Measurements from ENCODE around the gene GLYATL3. TPM values are rescaled to one million over a fixed set of nuclear protein-coding genes. Genes with fewer than 3 reads are reported as not detected.

GLYATL3 gene
- total RNA-seq, 4 donors from 2014 or later = not detected

DNA sequence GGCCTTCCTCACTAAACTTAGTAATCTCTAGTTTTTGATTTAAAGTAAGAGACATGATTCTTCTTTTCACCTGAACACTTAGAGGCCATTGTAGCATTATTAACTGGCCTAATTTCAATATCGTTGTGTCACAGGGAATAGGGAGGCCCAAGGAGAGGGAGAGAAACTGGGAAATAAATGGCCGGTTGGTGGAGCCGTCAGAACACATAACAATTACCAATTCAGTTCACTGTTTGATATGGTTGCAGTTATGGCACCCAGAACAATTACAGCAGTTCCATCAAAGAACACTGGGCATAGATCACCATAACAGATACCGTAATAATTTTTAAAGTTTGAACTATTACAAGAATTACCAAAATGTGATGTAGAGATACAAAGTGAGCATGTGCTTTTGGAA, 9.1 kb upstream of the GLYATL3 start:
- Histone ChIP-seq H3K4me1 (no peaks in the 10 kb centered on the region), H3K9me3 (no peaks in the 10 kb centered on the region), H3K27me3 (no peaks in the 10 kb centered on the region), H3K36me3 (peaks cover 0 to 25% (median 5%) of the 10 kb centered on the region in 4 donors), H3K27ac (no peak overlapping the region), H3K4me3 (no peak overlapping the region)
- TF ChIP-seq POLR2A (IDR thresholded peaks at IDR 0.05) (no peak), EP300 (IDR thresholded peaks at IDR 0.05; ENCODE audit: low read depth) (no peak), POLR2AphosphoS5 (IDR thresholded peaks at IDR 0.05) (no peak)
- TF ChIP-seq, protein P1, sequence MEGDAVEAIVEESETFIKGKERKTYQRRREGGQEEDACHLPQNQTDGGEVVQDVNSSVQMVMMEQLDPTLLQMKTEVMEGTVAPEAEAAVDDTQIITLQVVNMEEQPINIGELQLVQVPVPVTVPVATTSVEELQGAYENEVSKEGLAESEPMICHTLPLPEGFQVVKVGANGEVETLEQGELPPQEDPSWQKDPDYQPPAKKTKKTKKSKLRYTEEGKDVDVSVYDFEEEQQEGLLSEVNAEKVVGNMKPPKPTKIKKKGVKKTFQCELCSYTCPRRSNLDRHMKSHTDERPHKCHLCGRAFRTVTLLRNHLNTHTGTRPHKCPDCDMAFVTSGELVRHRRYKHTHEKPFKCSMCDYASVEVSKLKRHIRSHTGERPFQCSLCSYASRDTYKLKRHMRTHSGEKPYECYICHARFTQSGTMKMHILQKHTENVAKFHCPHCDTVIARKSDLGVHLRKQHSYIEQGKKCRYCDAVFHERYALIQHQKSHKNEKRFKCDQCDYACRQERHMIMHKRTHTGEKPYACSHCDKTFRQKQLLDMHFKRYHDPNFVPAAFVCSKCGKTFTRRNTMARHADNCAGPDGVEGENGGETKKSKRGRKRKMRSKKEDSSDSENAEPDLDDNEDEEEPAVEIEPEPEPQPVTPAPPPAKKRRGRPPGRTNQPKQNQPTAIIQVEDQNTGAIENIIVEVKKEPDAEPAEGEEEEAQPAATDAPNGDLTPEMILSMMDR (IDR thresholded peaks at IDR 0.05) = no peak
- intact Hi-C loops (cut with DNase I; ENCODE audit: low total_unique reads) (no loop called here), in situ Hi-C loops (cut with MboI; ENCODE audit: low pct_ligation_motif_present in 1 of 4, low pct_unique_long_range_greater_than_20kb in 1 of 4, low sequenced_read_pairs in 3 of 4) (no loop called here)
- 94 to 100% methylated on average over 4 of the region's 4 CpGs for WGBS, 2 donors (ENCODE audit: low coverage in 1 of 2)
- DNase-seq = no peak

GRCh38 chr6:49497304-49497703, 2.4 kb upstream of the GLYATL3 start:
- no peak overlapping the region for H3K4me3 ChIP-seq
- in situ Hi-C loops (cut with MboI; ENCODE audit: low pct_ligation_motif_present in 1 of 4, low pct_unique_long_range_greater_than_20kb in 1 of 4, low sequenced_read_pairs in 3 of 4) (no loop called here), intact Hi-C loops (cut with DNase I; ENCODE audit: low total_unique reads) (no loop called here)
- TF ChIP-seq, protein P1 (IDR thresholded peaks at IDR 0.05) = no peak
- TF ChIP-seq POLR2A (IDR thresholded peaks at IDR 0.05) (no peak), EP300 (IDR thresholded peaks at IDR 0.05; ENCODE audit: low read depth) (no peak), POLR2AphosphoS5 (IDR thresholded peaks at IDR 0.05) (no peak)
- no peaks in the 10 kb centered on the region for H3K9me3 ChIP-seq
- H3K27me3 ChIP-seq = no peaks in the 10 kb centered on the region
- no peaks in the 10 kb centered on the region for H3K4me1 ChIP-seq
- DNase-seq = no peak
- peaks cover 0 to 6% (median 2%) of the 10 kb centered on the region in 4 donors for H3K36me3 ChIP-seq
- 36 to 50% methylated on average over 2 to 3 of the region's 3 CpGs for WGBS, 2 donors (ENCODE audit: low coverage in 1 of 2)
- H3K27ac ChIP-seq = no peak overlapping the region

DNA sequence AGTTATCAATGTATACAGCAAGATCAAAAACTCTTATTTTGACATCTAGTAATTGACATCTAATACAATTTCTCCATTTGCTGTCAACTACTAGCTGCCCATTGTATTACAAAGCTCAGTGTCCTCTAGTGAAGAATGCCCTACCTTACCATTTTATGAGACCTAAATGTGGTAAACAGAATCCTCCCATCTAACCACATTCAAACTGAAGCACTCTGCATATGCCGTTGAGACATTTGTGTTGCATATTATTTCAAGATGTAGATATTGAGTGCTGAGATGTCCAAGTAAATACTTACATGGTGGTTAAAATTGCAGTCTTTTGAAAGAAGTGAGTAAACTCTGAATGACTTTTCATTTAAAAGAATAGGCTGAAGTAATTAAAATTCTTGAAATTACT, 597 bp upstream of the GLYATL3 start:
- H3K36me3 ChIP-seq = no peaks in the 10 kb centered on the region
- H3K27me3 ChIP-seq = no peaks in the 10 kb centered on the region
- intact Hi-C loops (cut with DNase I; ENCODE audit: low total_unique reads) = no loop called here
- no peak for DNase-seq
- WGBS, 2 donors (ENCODE audit: low coverage in 1 of 2) = 33 to 63% methylated on average over 1 of the region's 1 CpG
- H3K9me3 ChIP-seq = no peaks in the 10 kb centered on the region
- no peak overlapping the region for H3K4me3 ChIP-seq
- TF ChIP-seq POLR2AphosphoS5 (IDR thresholded peaks at IDR 0.05) (no peak), POLR2A (IDR thresholded peaks at IDR 0.05) (no peak), EP300 (IDR thresholded peaks at IDR 0.05; ENCODE audit: low read depth) (no peak)
- TF ChIP-seq, protein P1 (IDR thresholded peaks at IDR 0.05) = no peak
- no peak overlapping the region for H3K27ac ChIP-seq
- no peaks in the 10 kb centered on the region for H3K4me1 ChIP-seq
- in situ Hi-C loops (cut with MboI; ENCODE audit: low pct_ligation_motif_present in 1 of 4, low pct_unique_long_range_greater_than_20kb in 1 of 4, low sequenced_read_pairs in 3 of 4) = no loop called here

DNA sequence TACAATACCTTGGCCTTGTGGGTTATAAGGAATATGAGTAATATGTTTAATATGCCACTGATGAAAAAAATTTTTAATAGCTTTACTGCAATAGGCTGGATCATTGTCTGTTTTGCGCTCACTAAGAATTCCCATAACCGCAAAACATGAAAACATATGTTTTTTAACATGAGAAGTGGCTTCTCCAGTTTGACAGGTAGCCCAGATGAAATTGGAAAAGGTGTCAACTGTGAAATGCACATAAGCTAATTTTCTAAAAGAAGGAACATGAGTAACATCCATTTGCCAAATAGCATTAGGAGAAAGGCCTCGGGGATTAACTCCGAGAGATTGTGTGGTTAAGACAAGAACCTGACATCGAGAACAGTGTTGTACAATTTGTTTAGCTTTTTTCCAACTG, 4.9 kb downstream of the GLYATL3 start:
- no peak for DNase-seq
- Histone ChIP-seq H3K4me3 (no peak overlapping the region), H3K27ac (no peak overlapping the region)

More for the DNA sequence above, 4.9 kb downstream of the GLYATL3 start:
- intact Hi-C loops (cut with DNase I; ENCODE audit: low total_unique reads) (no loop called here), in situ Hi-C loops (cut with MboI; ENCODE audit: low pct_ligation_motif_present in 1 of 4, low pct_unique_long_range_greater_than_20kb in 1 of 4, low sequenced_read_pairs in 3 of 4) (no loop called here)
- peaks cover 0 to 6% (median 4%) of the 10 kb centered on the region in 4 donors for H3K4me1 ChIP-seq
- no peaks in the 10 kb centered on the region for H3K9me3 ChIP-seq
- H3K36me3 ChIP-seq = no peaks in the 10 kb centered on the region
- WGBS, 2 donors (ENCODE audit: low coverage in 1 of 2) = 78 to 91% methylated on average over 3 to 5 of the region's 5 CpGs
- TF ChIP-seq POLR2A (IDR thresholded peaks at IDR 0.05) (no peak), EP300 (IDR thresholded peaks at IDR 0.05; ENCODE audit: low read depth) (no peak), POLR2AphosphoS5 (IDR thresholded peaks at IDR 0.05) (no peak)
- TF ChIP-seq, protein P1 (IDR thresholded peaks at IDR 0.05) = no peak
- H3K27me3 ChIP-seq = no peaks in the 10 kb centered on the region
